CD4-positive, alpha-beta memory T cell (primary cell): ENCODE results near the gene RPS25. TPM values are rescaled to one million over a fixed set of nuclear protein-coding genes. Genes with fewer than 3 reads are reported as not detected.
"Not testable (repeated sequence)": the region's sequence is repeated elsewhere in the genome, so short reads cannot be mapped to it uniquely, and the experiment has no call there.

Source experiments
- CTCF ChIA-PET: fragments of 350-600 bp; sonication (Branson Sonifier 250); formaldehyde crosslinking; loops from one replicate; lab custom pipeline; 2021; ENCODE audit warnings: inconsistent platforms; ENCODE audit not compliant: partially characterized antibody; lab: Charles Lee
- POLR2A ChIA-PET: fragments of 350-600 bp; sonication (Branson Sonifier 250); formaldehyde crosslinking; loops from one replicate; lab custom pipeline; 2021; ENCODE audit not compliant: partially characterized antibody; lab: Charles Lee
- DNase-seq, 5 donors: peaks; one replicate each; pipeline versions ENCODE4 v3.0.0 to v3.0.0-alpha.2; 2020 to 2022; ENCODE audit warnings: mixed read lengths in 1 of 5
- H3K27ac ChIP-seq: one replicate; pipeline ENCODE4 v1.7.0; 2013; ENCODE audit warnings: low read depth, low read length
- H3K27me3 ChIP-seq: 2 replicates; pipeline ENCODE4 v1.7.0; 2013; ENCODE audit warnings: mild to moderate bottlenecking, low read length, moderate library complexity; ENCODE audit not compliant: insufficient read depth
- H3K36me3 ChIP-seq: 2 replicates; pipeline ENCODE4 v1.7.0; 2013; ENCODE audit warnings: mild to moderate bottlenecking, low read length, moderate library complexity; ENCODE audit not compliant: insufficient read depth
- H3K4me1 ChIP-seq: 2 replicates; pipeline ENCODE4 v1.7.0; 2013; ENCODE audit warnings: mild to moderate bottlenecking, low read length, moderate library complexity; ENCODE audit not compliant: insufficient read depth
- H3K4me3 ChIP-seq, 2 donors: one replicate each; pipeline ENCODE4 v1.7.0; 2013; ENCODE audit warnings: low read length in 2 of 2, mild to moderate bottlenecking in 1 of 2
- H3K9me3 ChIP-seq, 2 donors: one replicate each; pipeline ENCODE4 v1.7.0; 2013; ENCODE audit warnings: low read length in 2 of 2, control low read depth in 1 of 2; ENCODE audit not compliant: control insufficient read depth in 1 of 2
- H3K27ac Mint-ChIP-seq, 7 donors: one replicate each; pipeline ENCODE4 v1.8.0; 2020 to 2021; ENCODE audit warnings: mixed read lengths in 7 of 7, mild to moderate bottlenecking in 6 of 7, inconsistent platforms in 3 of 7, moderate library complexity in 3 of 7
- H3K27me3 Mint-ChIP-seq, 2 donors: one replicate each; pipeline ENCODE4 v1.8.0; 2020 to 2021; ENCODE audit warnings: mixed read lengths in 2 of 2
- H3K36me3 Mint-ChIP-seq, 2 donors: one replicate each; pipeline ENCODE4 v1.8.0; 2020 to 2021; ENCODE audit warnings: mixed read lengths in 2 of 2, inconsistent platforms in 1 of 2, mild to moderate bottlenecking in 1 of 2
- H3K4me1 Mint-ChIP-seq, 4 donors: one replicate each; pipeline ENCODE4 v1.8.0; 2020 to 2021; ENCODE audit warnings: mixed read lengths in 4 of 4, mild to moderate bottlenecking in 1 of 4
- H3K4me3 Mint-ChIP-seq, 8 donors: one replicate each; pipeline ENCODE4 v1.8.0; 2020 to 2021; ENCODE audit warnings: mixed read lengths in 8 of 8, mild to moderate bottlenecking in 7 of 8, moderate library complexity in 6 of 8, inconsistent platforms in 3 of 8
- H3K9me3 Mint-ChIP-seq, 8 donors: one replicate each; pipeline ENCODE4 v1.8.0; 2020 to 2021; ENCODE audit warnings: mixed read lengths in 8 of 8, mild to moderate bottlenecking in 5 of 8, inconsistent platforms in 3 of 8, moderate library complexity in 1 of 8
- intact Hi-C: fragments of 100-400 bp; cut with micrococcal nuclease; formaldehyde crosslinking; loops from one replicate; pipeline ENCODE4 v1.15.1; 2023
- polyA plus RNA-seq, 2 donors: library from polyadenylated mRNA; unstranded; fragments of 300-500 nt; fragmentation: Illumina TruSeq; gene quantifications; one replicate each; pipeline ENCODE4 v1.2.3, GENCODE V29; 2021
- total RNA-seq, 2 experiments: library from RNA; stranded (reverse); gene quantifications; one replicate each; pipeline ENCODE4 v1.2.3, GENCODE V29; 2021

The RPS25 gene
- total and polyA plus RNA-seq, 4 experiments from 2014 or later = 2,545 to 5,786 (median 3,691) TPM

DNA sequence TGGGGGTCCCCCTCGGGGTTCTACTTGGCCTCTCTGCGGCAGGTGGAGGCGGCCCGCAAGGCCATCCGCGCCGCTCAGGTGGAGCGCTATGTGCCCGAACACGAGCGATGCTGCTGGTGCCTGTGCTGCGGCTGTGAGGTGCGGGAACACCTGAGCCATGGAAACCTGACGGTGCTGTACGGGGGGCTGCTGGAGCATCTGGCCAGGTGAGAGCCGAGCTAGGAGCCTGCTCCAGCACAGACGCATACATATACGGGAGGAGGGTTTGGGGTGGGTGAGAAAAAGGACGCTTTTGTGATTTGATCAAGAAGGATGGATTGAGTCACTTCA is 19.8 kb downstream of the RPS25 start:
- H3K4me3 ChIP-seq = peak overlapping the region; percentile 87 to 99
- no peaks in the 10 kb centered on the region for H3K9me3 ChIP-seq
- Mint-ChIP-seq H3K36me3 (peaks cover 12 to 52% of the 10 kb centered on the region in 2 donors), H3K4me3 (peak overlapping the region; percentile 87 to 99 (median 98)), H3K4me1 (peaks cover 21 to 57% (median 36%) of the 10 kb centered on the region in 4 donors), H3K27me3 (no peaks in the 10 kb centered on the region), H3K9me3 (peaks cover 0 to 3% (median 0%) of the 10 kb centered on the region in 8 donors), H3K27ac (peak overlapping the region; percentile 90 to 99 (median 95))
- H3K27me3 ChIP-seq = no peaks in the 10 kb centered on the region
- DNase-seq = no peak
- H3K27ac ChIP-seq = peak overlapping the region; percentile 75
- POLR2A ChIA-PET = interaction anchor here (0.7 to 10.4 kb wide), 20 partner anchors 18 to 293 kb away, joined by 3 to 170 read pairs (median 5); partner anchors contain the start of genes BCL9L, C2CD2L, DDX6 and DPAGT1
- H3K36me3 ChIP-seq = peaks cover 23% of the 10 kb centered on the region
- intact Hi-C loops = loop anchor here (1.0 to 5.0 kb wide), 5 partner anchors 20 to 97 kb away; partner anchors contain the start of genes HYOU1, RPS25, SLC37A4 and TRAPPC4
- CTCF ChIA-PET = interaction anchor here (1.1 to 1.6 kb wide), 3 partner anchors 20 to 35 kb away, joined by 3 to 5 read pairs (median 3); partner anchors contain the start of genes RPS25 and TRAPPC4
- peaks cover 24% of the 10 kb centered on the region for H3K4me1 ChIP-seq

DNA sequence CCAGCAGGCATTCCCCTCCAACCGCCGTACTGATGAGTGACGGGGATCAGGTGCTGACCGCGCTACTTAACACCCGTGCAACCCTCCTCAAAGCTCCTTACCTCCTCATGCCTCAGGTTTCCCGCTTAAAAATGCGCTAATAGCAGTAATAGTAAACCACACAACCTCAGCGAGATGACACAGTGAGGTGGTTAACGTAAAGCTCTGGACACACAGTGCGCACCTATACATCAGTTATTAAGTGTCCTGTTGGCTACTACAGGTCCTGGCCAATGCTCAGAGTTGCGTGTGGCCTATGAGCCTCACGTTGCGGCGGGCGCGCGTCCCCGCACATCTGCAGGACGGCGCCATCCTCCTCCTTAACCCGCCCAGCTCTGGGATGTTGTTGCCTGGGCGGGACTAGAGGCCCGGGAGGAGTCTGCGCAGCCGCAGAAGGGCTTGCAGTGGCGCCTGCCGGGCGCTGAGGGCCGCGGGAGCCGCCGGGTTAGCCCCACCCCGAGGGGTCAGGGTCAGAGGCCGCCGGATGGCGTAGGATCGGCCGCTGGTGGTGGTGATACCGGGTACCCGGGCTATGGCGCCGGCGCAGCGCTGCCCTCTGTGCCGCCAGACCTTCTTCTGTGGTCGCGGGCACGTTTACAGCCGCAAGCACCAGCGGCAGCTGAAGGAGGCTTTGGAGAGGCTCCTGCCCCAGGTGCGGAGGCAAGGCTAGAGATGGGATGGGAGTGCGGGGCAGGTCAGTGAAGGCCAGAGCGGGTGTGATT is 20.3 kb downstream of the RPS25 start, which contains the start of gene CENATAC:
TSS of gene CENATAC (plus strand) at position 512 of the 761 bp plus-strand sequence. CDS start at position 572, 60 bp downstream.
- peaks cover 7 to 47% of the 10 kb centered on the region in 2 donors for H3K36me3 Mint-ChIP-seq
- Histone ChIP-seq H3K27ac (peak within 1 kb of the TSS; percentile 75), H3K9me3 (no peaks in the 10 kb centered on the region), H3K4me3 (peak within 1 kb of the TSS; percentile 87 to 99), H3K4me1 (peaks cover 24% of the 10 kb centered on the region), H3K36me3 (peaks cover 19% of the 10 kb centered on the region), H3K27me3 (no peaks in the 10 kb centered on the region)
- peak; percentile 94 to 96 (median 95) for DNase-seq
- intact Hi-C loops = loop anchor here (1.0 to 5.0 kb wide), 5 partner anchors 20 to 97 kb away; partner anchors contain the start of genes HYOU1, RPS25, SLC37A4 and TRAPPC4
- ChIA-PET POLR2A (interaction anchor here (0.6 to 10.4 kb wide), 29 partner anchors 14 to 562 kb away, joined by 3 to 170 read pairs (median 4); partner anchors contain the start of genes BCL9L, C2CD2L, CXCR5 and DDX6), CTCF (interaction anchor here (0.8 to 1.6 kb wide), 8 partner anchors 21 to 409 kb away, joined by 3 to 5 read pairs (median 3); partner anchors contain the start of genes HMBS, RPS25, SLC37A4 and TRAPPC4)
- H3K9me3 Mint-ChIP-seq = peaks cover 0 to 3% (median 0%) of the 10 kb centered on the region in 8 donors
- peak within 1 kb of the TSS; percentile 90 to 99 (median 95) for H3K27ac Mint-ChIP-seq
- no peaks in the 10 kb centered on the region for H3K27me3 Mint-ChIP-seq
- H3K4me1 Mint-ChIP-seq = peaks cover 18 to 52% (median 34%) of the 10 kb centered on the region in 4 donors
- H3K4me3 Mint-ChIP-seq = peak within 1 kb of the TSS; percentile 87 to 99 (median 98)

DNA sequence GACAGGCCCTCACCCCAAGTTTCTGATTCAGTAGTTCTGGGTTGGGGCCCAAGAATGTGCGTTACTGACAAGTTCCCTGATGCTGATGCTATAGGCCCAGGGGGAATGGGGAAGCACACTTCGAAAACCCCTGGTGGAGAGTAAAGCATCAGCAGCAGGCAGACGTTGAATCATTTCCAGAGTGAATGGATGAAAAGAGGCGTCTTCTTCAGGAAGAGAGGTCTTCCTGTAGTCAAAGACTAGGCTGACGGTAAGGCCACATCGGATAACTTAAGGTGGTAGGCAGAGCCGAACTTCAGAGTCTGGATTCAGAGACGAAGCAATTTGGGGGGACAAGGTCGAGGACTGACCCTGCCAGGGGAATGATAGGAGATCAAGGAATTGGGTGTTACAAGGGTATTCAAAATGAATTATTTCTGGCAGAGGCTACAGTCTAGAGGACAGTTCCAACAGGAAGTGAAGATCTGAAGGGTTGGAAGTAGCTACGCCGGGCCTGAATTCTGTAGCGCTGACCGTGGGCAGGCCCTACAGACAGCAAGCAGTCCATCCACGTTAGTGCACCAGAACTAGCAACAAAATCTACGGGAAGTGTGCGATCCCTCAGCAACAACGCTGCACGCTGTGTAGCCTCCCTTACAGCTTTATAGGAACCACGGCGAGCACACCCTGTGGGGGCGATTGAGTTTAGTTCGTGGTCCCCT is 21.1 kb downstream of the RPS25 start:
- peaks cover 0 to 3% (median 0%) of the 10 kb centered on the region in 8 donors for H3K9me3 Mint-ChIP-seq
- H3K4me3 Mint-ChIP-seq = peak overlapping the region; percentile 87 to 99 (median 98)
- H3K27me3 Mint-ChIP-seq = no peaks in the 10 kb centered on the region
- no peaks in the 10 kb centered on the region for H3K27me3 ChIP-seq
- no peaks in the 10 kb centered on the region for H3K9me3 ChIP-seq
- peaks cover 11% of the 10 kb centered on the region for H3K36me3 ChIP-seq
- H3K36me3 Mint-ChIP-seq = peaks cover 7 to 42% of the 10 kb centered on the region in 2 donors
- peaks cover 24% of the 10 kb centered on the region for H3K4me1 ChIP-seq
- intact Hi-C loops = loop anchor here (5.0 kb wide), 1 partner anchor 55 kb away; no protein-coding TSS in a partner anchor
- ChIA-PET POLR2A (interaction anchor here (0.5 to 10.4 kb wide), 27 partner anchors 13 to 561 kb away, joined by 3 to 170 read pairs (median 4); partner anchors contain the start of genes BCL9L, C2CD2L, CXCR5 and DDX6), CTCF (interaction anchor here (0.5 to 1.6 kb wide), 10 partner anchors 22 to 408 kb away, joined by 3 to 5 read pairs (median 3); partner anchors contain the start of genes HMBS, RPS25, SLC37A4 and TRAPPC4)
- peaks cover 18 to 49% (median 34%) of the 10 kb centered on the region in 4 donors for H3K4me1 Mint-ChIP-seq
- H3K4me3 ChIP-seq = peak overlapping the region; percentile 87 to 99
- DNase-seq = peak; percentile 37 to 74 (median 42)
- H3K27ac ChIP-seq = peak overlapping the region; percentile 75
- H3K27ac Mint-ChIP-seq = peak overlapping the region; percentile 90 to 99 (median 94)

DNA sequence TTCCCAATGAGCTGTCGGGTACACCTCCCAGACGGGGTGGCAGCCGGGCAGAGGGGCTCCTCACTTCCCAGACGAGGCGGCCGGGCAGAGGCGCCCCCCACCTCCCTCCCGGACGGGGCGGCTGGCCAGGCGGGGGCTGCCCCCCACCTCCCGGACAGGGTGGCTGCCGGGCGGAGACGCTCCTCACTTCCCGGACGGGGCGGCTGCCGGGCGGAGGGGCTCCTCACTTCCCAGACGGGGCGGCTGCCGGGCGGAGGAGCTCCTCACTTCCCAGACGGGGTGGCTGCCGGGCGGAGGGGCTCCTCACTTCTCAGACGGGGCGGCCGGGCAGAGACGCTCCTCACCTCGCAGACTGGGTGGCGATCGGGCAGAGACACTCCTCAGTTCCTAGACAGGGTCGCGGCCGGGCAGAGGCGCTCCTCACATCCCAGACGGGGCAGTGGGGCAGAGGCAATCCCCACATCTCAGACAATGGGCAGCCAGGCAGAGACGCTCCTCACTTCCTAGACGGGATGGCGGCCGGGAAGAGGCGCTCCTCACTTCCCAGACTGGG is 26.6 kb downstream of the RPS25 start:
- CTCF ChIA-PET, H3K4me1 ChIP-seq, DNase-seq, H3K4me3 Mint-ChIP-seq, H3K9me3 ChIP-seq, H3K4me3 ChIP-seq, H3K27ac ChIP-seq, H3K9me3 Mint-ChIP-seq, H3K27me3 Mint-ChIP-seq, POLR2A ChIA-PET, H3K27me3 ChIP-seq, H3K27ac Mint-ChIP-seq, H3K36me3 ChIP-seq, intact Hi-C loops, H3K36me3 Mint-ChIP-seq: not testable (repeated sequence)
- H3K4me1 Mint-ChIP-seq = peaks cover 4 to 11% (median 8%) of the 10 kb centered on the region in 4 donors

DNA sequence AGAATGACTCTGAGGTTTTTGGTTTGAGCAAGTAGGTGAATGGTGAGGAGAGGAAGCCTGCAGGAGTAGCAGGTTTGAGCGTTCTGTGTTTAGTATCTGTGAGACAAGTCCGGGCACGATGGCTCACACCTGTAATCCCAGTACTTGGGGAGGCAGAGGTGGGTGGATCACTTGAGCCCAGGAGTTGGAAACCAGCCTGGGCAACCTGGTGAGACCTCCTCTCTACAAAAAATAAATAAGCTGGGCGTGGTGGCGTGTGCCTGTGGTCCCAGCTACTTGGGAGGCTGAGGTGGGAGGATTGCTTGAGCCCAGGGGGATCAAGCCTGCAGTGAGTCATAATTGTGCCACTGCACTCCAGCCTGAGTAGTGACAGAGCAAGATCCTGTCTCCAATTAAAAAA is 29.9 kb downstream of the RPS25 start:
- Mint-ChIP-seq H3K36me3 (no peaks in the 10 kb centered on the region), H3K27me3 (no peaks in the 10 kb centered on the region), H3K4me3 (no peak overlapping the region), H3K4me1 (peaks cover 0 to 4% (median 2%) of the 10 kb centered on the region in 4 donors), H3K9me3 (no peaks in the 10 kb centered on the region), H3K27ac (peak overlapping the region in 2 of 7 donors; percentile 4 to 78)
- no peaks in the 10 kb centered on the region for H3K36me3 ChIP-seq
- H3K27me3 ChIP-seq = no peaks in the 10 kb centered on the region
- no peaks in the 10 kb centered on the region for H3K9me3 ChIP-seq
- no peak for DNase-seq
- no peak overlapping the region for H3K27ac ChIP-seq
- CTCF ChIA-PET = no interaction called here
- H3K4me1 ChIP-seq = no peaks in the 10 kb centered on the region
- POLR2A ChIA-PET = interaction anchor here (0.7 kb wide), 1 partner anchor 118 kb away, joined by 4 read pairs; no protein-coding TSS in a partner anchor
- H3K4me3 ChIP-seq = no peak overlapping the region
- intact Hi-C loops = no loop called here

DNA sequence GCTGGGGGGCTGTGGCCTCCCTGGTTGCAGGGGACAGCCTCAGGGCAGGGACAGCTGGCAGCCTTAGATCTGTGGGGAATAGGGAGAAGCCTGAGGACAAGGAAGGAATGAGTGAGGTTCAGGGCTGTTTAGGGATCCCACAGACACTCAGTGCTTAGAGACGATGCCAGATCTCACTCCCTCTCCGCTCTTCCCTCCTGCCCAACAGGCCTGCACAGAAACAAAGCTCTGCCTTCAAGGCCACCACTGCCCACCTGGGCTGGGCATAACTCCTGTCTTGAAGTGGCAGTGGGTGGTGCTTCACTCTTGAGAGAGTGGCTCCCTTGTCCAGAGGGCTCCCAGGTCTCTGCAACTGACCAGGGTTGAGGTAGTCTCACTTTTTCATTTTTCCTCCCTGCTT is 33.3 kb downstream of the RPS25 start:
- H3K4me1 ChIP-seq = no peaks in the 10 kb centered on the region
- Mint-ChIP-seq H3K4me3 (no peak overlapping the region), H3K36me3 (no peaks in the 10 kb centered on the region), H3K4me1 (peaks cover 0 to 2% (median under 1%) of the 10 kb centered on the region in 4 donors), H3K27me3 (no peaks in the 10 kb centered on the region), H3K9me3 (no peaks in the 10 kb centered on the region), H3K27ac (no peak overlapping the region)
- POLR2A ChIA-PET = no interaction called here
- H3K27ac ChIP-seq = no peak overlapping the region
- DNase-seq = no peak
- intact Hi-C loops = no loop called here
- CTCF ChIA-PET = no interaction called here
- no peaks in the 10 kb centered on the region for H3K36me3 ChIP-seq
- no peaks in the 10 kb centered on the region for H3K9me3 ChIP-seq
- H3K4me3 ChIP-seq = no peak overlapping the region
- H3K27me3 ChIP-seq = no peaks in the 10 kb centered on the region
